Large intestine (tissue), 12 donors: ENCODE results near the gene METTL23. TPM values are rescaled to one million over a fixed set of nuclear protein-coding genes. Genes with fewer than 3 reads are reported as not detected.

Experiments
- DNase-seq, 2 donors: peaks; one replicate each; pipeline versions ENCODE4 v3.0.0 to v3.0.0-alpha.2; 2013
- H3K27ac ChIP-seq: one replicate; pipeline ENCODE4 v1.5.1; 2013; ENCODE audit warnings: low read length
- H3K27me3 ChIP-seq: 2 replicates; pipeline ENCODE4 v1.6.1; 2013; ENCODE audit warnings: low read length; ENCODE audit not compliant: control insufficient read depth, insufficient read depth
- H3K36me3 ChIP-seq: 2 replicates; pipeline ENCODE4 v1.6.1; 2013; ENCODE audit warnings: low read length; ENCODE audit not compliant: control insufficient read depth, insufficient read depth
- H3K4me1 ChIP-seq: one replicate; pipeline ENCODE4 v1.6.1; 2013; ENCODE audit warnings: low read length; ENCODE audit not compliant: control insufficient read depth, insufficient read depth
- H3K4me3 ChIP-seq: one replicate; pipeline ENCODE4 v1.5.1; 2013; ENCODE audit warnings: low read length
- H3K9me3 ChIP-seq: one replicate; pipeline ENCODE4 v1.6.1; 2013; ENCODE audit warnings: mild to moderate bottlenecking, low read depth, low read length, moderate library complexity; ENCODE audit not compliant: control insufficient read depth
- WGBS: methylation state at CpG from one replicate; pipeline ENCODE4 v1.1.5; 2013; ENCODE audit warnings: low lambda C conversion rate; ENCODE audit not compliant: insufficient coverage; 5-methylcytosine and 5-hydroxymethylcytosine counted together
- long read RNA-seq, 11 donors: transcript quantifications; one replicate each; lab custom pipeline, GENCODE V29; 2026
- polyA plus RNA-seq: library from polyadenylated mRNA; unstranded; fragments of 120-200 nt; gene quantifications from one replicate; pipeline ENCODE4 v1.2.1, GENCODE V29; 2013

The METTL23 gene, protein sequence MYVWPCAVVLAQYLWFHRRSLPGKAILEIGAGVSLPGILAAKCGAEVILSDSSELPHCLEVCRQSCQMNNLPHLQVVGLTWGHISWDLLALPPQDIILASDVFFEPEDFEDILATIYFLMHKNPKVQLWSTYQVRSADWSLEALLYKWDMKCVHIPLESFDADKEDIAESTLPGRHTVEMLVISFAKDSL
- polyA plus RNA-seq: 38.8 TPM
- long read RNA-seq, donor 1, partial matches to known transcripts: 0 of 4 reads
- long read RNA-seq, donor 1, other reads (novel, unspliced or antisense): 0 of 4 reads
- long read RNA-seq, donor 2, transcript METTL23-201 (5 exons, 1,155 nt): major isoform, 5 of 12 reads
- long read RNA-seq, donor 2, partial matches to known transcripts: 0 of 12 reads
- long read RNA-seq, donor 2, other reads (novel, unspliced or antisense): 0 of 12 reads
- long read RNA-seq, donor 3: 0 reads
- long read RNA-seq, donor 4, partial matches to known transcripts: 0 of 3 reads
- long read RNA-seq, donor 4, other reads (novel, unspliced or antisense): 0 of 3 reads
- long read RNA-seq, donor 5, partial matches to known transcripts: 0 of 8 reads
- long read RNA-seq, donor 5, other reads (novel, unspliced or antisense): 0 of 8 reads
- long read RNA-seq, donor 6, transcript METTL23-206 (5 exons, 581 nt): major isoform, 5 of 40 reads
- long read RNA-seq, donor 6, partial matches to known transcripts: 27 of 40 reads
- long read RNA-seq, donor 6, other reads (novel, unspliced or antisense): 0 of 40 reads
- long read RNA-seq, donor 7, partial matches to known transcripts: 0 of 9 reads
- long read RNA-seq, donor 7, other reads (novel, unspliced or antisense): 0 of 9 reads
- long read RNA-seq, donor 8, partial matches to known transcripts: 0 of 18 reads
- long read RNA-seq, donor 8, other reads (novel, unspliced or antisense): 0 of 18 reads
- long read RNA-seq, donor 9, transcript METTL23-204 (4 exons, 904 nt): major isoform, 6 of 18 reads
- long read RNA-seq, donor 9, partial matches to known transcripts: 0 of 18 reads
- long read RNA-seq, donor 9, other reads (novel, unspliced or antisense): 0 of 18 reads
- long read RNA-seq, donor 10, transcript METTL23-204 (4 exons, 904 nt): major isoform, 5 of 12 reads
- long read RNA-seq, donor 10, partial matches to known transcripts: 0 of 12 reads
- long read RNA-seq, donor 10, other reads (novel, unspliced or antisense): 0 of 12 reads
- long read RNA-seq, donor 11, partial matches to known transcripts: 10 of 32 reads
- long read RNA-seq, donor 11, other reads (novel, unspliced or antisense): 10 of 32 reads

DNA sequence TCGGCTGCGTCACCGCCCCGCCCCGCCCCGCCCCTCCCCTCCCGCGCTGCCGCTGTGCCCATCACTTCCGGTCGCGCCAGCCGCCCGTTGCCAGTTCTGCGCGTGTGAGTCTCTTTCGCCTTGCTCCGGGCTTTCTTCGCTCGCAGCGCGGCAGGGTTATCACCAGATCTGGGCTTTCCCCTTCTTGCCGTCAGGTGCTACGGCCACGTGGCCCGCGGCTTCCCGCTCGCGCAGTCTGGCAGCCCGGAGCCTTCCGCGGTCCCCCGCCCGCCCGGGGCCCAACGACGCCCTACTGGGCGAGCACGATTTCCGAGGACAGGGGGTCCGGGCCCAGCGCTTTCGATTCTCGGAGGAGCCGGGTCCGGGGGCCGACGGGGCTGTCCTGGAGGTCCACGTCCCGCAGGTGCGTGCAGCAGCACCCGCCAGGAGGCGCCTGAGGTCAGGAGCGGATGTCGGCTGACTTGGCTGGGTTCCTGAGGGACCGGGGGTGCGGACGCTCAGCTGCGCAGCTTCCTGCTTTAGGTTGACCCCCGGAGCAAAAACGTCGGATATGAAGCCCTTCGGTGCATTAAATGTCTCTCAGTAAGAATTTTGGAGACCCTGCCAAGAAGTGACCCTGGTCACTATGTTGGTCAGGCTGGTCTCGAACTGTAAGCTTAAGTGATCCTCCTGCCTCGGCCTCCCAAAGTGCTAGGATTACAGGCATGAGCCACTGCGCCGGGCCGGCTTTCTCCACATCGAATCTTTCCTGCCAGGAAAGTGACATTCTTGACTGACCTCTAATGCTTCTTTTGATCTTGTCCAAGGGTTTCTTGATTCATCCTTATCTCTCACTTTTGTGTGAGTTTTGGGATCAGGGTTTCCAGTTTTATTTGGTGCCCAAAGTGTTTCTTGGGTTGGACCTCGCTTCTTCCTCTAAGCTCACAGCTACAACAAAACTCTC is at the start of gene METTL23:
METTL23 (plus strand) TSS at position 64 of the 943 bp plus-strand sequence. CDS start 2,872 bp downstream, outside the sequence.
- Histone ChIP-seq H3K27me3 (no peaks in the 10 kb centered on the region), H3K27ac (peak within 1 kb of the TSS; percentile 100), H3K36me3 (peaks cover 32% of the 10 kb centered on the region), H3K9me3 (no peaks in the 10 kb centered on the region), H3K4me1 (peaks cover 22% of the 10 kb centered on the region), H3K4me3 (peak within 1 kb of the TSS; percentile 93)
- peak; percentile 79 to 86 for DNase-seq
- no CpG with 5 or more reads among the region's 71 CpGs for WGBS

DNA sequence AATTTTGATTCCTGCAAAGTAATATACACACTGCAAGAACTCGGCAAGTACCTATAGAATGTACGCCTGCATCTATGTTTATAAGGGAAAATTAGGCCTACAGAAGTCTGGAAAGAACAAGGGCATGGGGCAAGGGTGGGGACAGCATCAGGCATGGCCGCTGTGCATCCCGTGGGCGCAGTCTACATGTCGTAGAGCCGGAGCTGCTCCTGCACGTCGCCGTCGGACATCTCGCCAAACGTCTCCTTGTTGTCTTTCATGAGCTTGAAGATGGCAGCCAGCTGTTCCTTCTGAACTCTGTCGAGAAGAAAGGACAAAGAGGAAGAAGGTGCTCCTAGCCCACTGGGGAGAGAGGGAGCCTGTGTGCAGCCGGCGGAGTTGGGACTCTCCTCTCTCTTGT is 49.2 kb upstream of the METTL23 start:
- no CpG with 5 or more reads among the region's 16 CpGs for WGBS
- Histone ChIP-seq H3K4me3 (no peak overlapping the region), H3K9me3 (no peaks in the 10 kb centered on the region), H3K27me3 (no peaks in the 10 kb centered on the region), H3K27ac (no peak overlapping the region), H3K4me1 (peaks cover 22% of the 10 kb centered on the region), H3K36me3 (peaks cover 4% of the 10 kb centered on the region)
- DNase-seq: no peak

DNA sequence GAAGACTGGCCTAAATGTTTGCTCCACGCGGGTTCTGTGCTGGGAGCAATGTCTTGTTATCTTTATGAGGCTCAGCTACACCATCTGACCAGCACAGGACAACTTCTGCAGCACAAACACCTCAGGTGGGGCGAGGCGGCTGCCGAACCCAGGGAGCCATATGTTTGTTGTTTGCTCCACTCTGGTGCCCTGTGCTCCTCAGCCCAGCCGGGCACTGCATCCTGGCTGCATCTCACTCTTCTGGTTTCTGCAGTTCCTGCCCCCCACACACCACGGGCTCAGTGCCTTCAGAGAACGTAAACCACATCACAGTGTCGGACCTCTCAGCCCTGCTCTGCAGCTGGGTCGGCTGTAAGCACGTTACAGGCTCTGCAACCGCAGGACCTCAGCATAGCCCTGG is 48.3 kb upstream of the METTL23 start:
- Histone ChIP-seq H3K9me3 (no peaks in the 10 kb centered on the region), H3K27me3 (no peaks in the 10 kb centered on the region), H3K4me3 (no peak overlapping the region), H3K27ac (no peak overlapping the region), H3K4me1 (peaks cover 14% of the 10 kb centered on the region), H3K36me3 (peaks cover 10% of the 10 kb centered on the region)
- DNase-seq: peak in 1 of 2 donors; percentile 57
- no CpG with 5 or more reads among the region's 12 CpGs for WGBS

DNA sequence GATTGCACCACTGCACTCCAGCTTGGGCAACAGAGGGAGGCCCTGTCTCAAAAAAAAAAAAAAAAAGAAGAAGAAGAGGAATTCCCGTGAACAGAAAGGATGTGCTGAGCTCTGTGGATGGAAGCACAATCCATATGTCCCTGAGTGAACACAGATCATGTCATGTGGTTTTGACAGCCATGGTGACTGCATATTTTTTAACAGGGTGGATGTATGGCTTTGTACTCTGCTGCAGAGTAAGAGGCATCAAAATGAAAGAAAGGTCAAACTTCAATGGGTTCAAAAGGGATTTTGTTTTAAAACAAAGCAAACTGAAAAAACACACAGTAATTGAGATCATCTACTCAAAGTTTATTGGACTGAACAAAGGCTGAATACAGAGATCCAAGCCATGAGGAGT is 47.4 kb upstream of the METTL23 start:
- H3K27me3 ChIP-seq: no peaks in the 10 kb centered on the region
- H3K9me3 ChIP-seq: no peaks in the 10 kb centered on the region
- peaks cover 13% of the 10 kb centered on the region for H3K36me3 ChIP-seq
- H3K4me3 ChIP-seq: no peak overlapping the region
- no CpG with 5 or more reads among the region's 1 CpG for WGBS
- no peak for DNase-seq
- peaks cover 9% of the 10 kb centered on the region for H3K4me1 ChIP-seq
- no peak overlapping the region for H3K27ac ChIP-seq

DNA sequence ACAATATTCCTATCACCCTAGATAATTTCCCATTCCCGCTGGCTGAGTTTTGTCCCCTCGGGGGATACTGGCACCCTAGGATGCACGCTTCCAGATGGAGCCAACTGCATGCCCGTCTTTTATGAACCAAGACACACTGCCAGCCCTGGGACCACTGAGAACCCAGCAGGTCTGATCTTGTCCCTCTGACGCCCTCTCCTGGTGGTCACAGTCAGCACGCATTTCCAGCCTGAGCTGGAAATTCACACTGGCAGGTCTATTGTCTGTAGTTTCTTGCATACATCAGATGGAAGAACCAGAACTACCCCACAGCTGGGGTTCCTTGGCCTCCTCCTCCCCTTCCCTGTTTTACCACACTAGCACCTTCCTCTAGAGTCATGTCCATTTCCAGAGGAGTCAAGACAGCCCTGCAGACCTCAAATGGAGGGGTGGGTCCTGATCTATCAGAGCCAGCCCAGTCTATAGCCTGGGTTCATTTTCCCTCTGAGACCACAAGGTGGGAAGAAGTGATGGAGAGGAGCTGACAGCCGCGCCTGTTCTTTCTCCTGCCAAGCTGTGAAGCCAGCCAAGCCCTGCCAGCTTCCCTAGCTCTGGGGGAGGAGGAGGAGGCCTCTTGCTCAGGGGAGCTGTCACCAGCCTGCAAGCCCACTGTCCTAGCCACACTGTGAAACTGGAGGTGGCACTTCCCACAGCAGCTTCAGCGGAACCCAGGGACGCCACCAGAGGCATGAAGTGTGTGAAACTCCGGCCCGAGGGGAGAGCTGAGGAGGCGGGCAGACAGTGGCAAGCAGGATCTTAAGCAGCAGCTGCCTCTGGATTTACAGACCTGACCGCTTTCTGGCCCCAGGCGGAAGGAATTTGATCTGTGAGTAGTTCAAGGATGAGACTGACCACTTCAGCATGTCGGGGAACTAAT is 45.2 kb upstream of the METTL23 start:
- Histone ChIP-seq H3K9me3 (no peaks in the 10 kb centered on the region), H3K36me3 (peaks cover 13% of the 10 kb centered on the region), H3K27ac (peak overlapping the region; percentile 51), H3K27me3 (no peaks in the 10 kb centered on the region), H3K4me1 (peaks cover 10% of the 10 kb centered on the region), H3K4me3 (no peak overlapping the region)
- WGBS: no CpG with 5 or more reads among the region's 16 CpGs
- peak in 1 of 2 donors; percentile 69 for DNase-seq

DNA sequence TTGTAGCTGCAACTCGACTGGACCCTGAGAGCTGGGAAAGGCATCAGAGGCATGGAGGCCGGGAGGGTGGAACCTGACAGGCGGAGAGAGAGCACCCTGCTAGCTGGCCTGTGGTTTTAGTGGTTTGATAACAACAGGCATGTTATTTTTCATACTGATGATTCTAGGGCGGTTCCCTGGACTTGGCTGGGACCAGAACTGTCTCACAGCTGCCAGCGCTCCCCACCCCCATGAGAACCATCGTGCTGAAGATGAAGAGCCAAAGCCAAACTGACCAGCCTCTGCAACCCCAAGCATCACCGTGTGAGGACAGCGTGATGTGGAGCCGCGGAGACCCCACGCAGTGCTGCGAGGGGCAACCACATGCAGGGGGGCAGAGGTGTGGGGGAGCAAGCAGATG is 44.3 kb upstream of the METTL23 start:
- no peak overlapping the region for H3K4me3 ChIP-seq
- H3K9me3 ChIP-seq: no peaks in the 10 kb centered on the region
- H3K36me3 ChIP-seq: peaks cover 13% of the 10 kb centered on the region
- H3K27ac ChIP-seq: no peak overlapping the region
- no peak for DNase-seq
- H3K27me3 ChIP-seq: no peaks in the 10 kb centered on the region
- peaks cover 18% of the 10 kb centered on the region for H3K4me1 ChIP-seq
- WGBS: no CpG with 5 or more reads among the region's 12 CpGs

DNA sequence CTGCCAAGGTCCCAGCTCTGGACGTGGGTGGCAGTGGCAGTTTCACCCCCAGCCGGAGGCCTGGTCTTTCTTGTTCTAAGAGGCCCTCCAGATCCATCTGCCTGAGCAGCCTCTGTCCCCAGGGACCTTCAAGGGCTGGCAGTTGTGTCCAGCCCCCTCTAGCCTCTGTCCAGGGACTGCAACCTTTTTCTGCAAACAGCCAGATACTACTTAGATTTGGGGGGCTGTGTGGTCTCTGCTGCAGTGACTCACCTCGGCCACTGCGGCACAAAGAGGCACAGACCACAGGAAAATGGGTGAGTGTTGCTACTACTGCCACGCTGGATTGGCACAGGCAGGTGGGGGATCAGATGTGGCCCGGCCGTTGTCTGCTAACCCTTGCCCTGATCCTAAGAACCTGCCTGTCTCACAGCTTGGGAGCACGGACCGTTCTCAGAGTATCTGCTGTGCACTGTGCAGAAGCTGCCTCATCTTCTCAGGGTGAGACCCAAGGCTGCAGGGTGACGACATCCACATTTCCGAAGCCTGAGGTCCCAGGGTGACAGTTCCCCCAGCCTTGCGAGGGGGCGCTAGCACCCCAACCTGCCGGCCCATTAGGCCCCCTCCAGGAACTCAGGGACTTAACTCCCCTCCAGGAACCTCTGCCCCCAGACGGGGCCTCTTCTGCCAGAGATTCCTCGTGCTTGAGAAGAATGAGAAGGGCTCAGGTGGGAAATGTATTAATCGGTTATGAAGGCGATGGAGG is 43.5 kb upstream of the METTL23 start:
- Histone ChIP-seq H3K4me3 (no peak overlapping the region), H3K27ac (no peak overlapping the region), H3K9me3 (no peaks in the 10 kb centered on the region), H3K4me1 (peaks cover 20% of the 10 kb centered on the region), H3K27me3 (no peaks in the 10 kb centered on the region), H3K36me3 (peaks cover 13% of the 10 kb centered on the region)
- DNase-seq: no peak
- WGBS: no CpG with 5 or more reads among the region's 18 CpGs

DNA sequence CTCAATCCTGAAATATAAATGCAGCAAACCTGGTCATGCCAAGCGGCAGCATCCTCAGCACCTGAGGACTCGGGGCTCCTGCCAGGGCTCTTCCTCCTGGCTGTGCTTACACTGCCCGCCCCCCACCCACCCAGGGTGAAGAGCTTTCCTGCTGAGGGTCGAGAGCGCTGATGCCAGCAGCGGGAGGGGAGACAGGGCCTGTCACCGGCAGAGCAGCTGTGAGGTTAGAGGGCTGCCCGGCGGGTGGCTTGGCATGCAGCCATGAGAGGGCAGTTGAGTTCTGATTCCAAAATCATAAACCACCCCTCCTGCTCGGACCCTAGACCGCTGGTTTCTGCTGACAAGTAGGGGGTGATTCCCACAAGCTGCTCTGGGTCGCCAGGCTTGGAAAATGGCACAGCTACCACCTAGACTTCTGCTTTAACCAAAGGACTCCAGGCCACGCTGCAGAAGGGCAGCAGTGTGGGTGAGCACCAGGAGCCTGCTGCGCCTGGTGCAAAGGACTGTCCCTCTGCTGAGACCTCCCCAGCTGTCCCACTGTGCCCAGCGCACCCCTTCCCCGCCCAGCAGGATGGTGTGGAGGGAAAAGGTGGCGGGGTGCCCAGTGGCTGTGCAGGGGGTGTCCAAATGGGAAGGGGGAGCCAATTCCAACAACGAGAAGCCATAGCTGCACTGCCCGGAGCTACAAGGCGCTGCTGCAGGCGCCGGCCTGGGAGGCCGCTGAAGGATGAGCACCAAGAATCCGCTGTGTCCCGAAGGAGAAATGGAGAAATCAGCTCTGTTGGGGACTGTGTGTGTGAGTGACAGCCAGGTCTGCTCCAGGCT is 42.5 kb upstream of the METTL23 start:
- no CpG with 5 or more reads among the region's 25 CpGs for WGBS
- Histone ChIP-seq H3K4me1 (peaks cover 24% of the 10 kb centered on the region), H3K27ac (no peak overlapping the region), H3K9me3 (no peaks in the 10 kb centered on the region), H3K36me3 (peaks cover 13% of the 10 kb centered on the region), H3K27me3 (no peaks in the 10 kb centered on the region), H3K4me3 (no peak overlapping the region)
- DNase-seq: no peak
